ENCODE measurements around the gene TMEM63B. TPM values are rescaled to one million over a fixed set of nuclear protein-coding genes. Genes with fewer than 3 reads are reported as not detected.

TMEM63B gene
- total RNA-seq, 2 donors from 2014 or later: 64.6 to 65.2 TPM

- WGBS, 2 experiments (ENCODE audit: insufficient coverage in 1 of 2, insufficient read length in 1 of 2): 84% methylated on average over 2 of the region's 2 CpGs; no CpG with 5 or more reads in 1 of the 2 experiments
Measured at GRCh38 chr6:44097782-44098317, 29.5 kb upstream of the TMEM63B start.

GRCh38 chr6:44099192-44099591, 28.2 kb upstream of the TMEM63B start:
- Histone ChIP-seq H3K27me3 (ENCODE audit: control insufficient read depth, insufficient read depth, low read length, poor library complexity, severe bottlenecking) (no peaks in the 10 kb centered on the region), H3K9me3 (ENCODE audit: control insufficient read depth, low read length) (no peaks in the 10 kb centered on the region), H3K9ac (ENCODE audit: extremely low read depth, low read length, poor library complexity, severe bottlenecking) (no peak overlapping the region), H3K4me3 (ENCODE audit: low read length) (no peak overlapping the region), H3K4me1 (ENCODE audit: control insufficient read depth, insufficient read depth, low read length) (no peaks in the 10 kb centered on the region), H3K27ac (ENCODE audit: low read depth, low read length) (no peak overlapping the region), H3K36me3 (ENCODE audit: control insufficient read depth, insufficient read depth, low read length) (peaks cover 20% of the 10 kb centered on the region)
- no peak overlapping the region for H3K27ac Mint-ChIP-seq
- H3K27me3 Mint-ChIP-seq (ENCODE audit: insufficient read depth): no peaks in the 10 kb centered on the region
- H3K9me3 Mint-ChIP-seq: no peaks in the 10 kb centered on the region
- no peak for DNase-seq
- no peaks in the 10 kb centered on the region for H3K4me1 Mint-ChIP-seq
- no peak for TF ChIP-seq CTCF (conservative IDR thresholded peaks at IDR 0.05)
- WGBS, 2 experiments (ENCODE audit: insufficient coverage in 1 of 2, insufficient read length in 1 of 2): 77 to 83% methylated on average over 1 of the region's 1 CpG
- peaks cover 28% of the 10 kb centered on the region for H3K36me3 Mint-ChIP-seq (ENCODE audit: low read depth)
- H3K4me3 Mint-ChIP-seq: no peak overlapping the region

More at GRCh38 chr6:44097782-44098317, 29.5 kb upstream of the TMEM63B start:
- no peak for DNase-seq
- Histone ChIP-seq H3K4me1 (ENCODE audit: control insufficient read depth, insufficient read depth, low read length) (no peaks in the 10 kb centered on the region), H3K36me3 (ENCODE audit: control insufficient read depth, insufficient read depth, low read length) (peaks cover 11% of the 10 kb centered on the region), H3K4me3 (ENCODE audit: low read length) (no peak overlapping the region), H3K27me3 (ENCODE audit: control insufficient read depth, insufficient read depth, low read length, poor library complexity, severe bottlenecking) (no peaks in the 10 kb centered on the region), H3K27ac (ENCODE audit: low read depth, low read length) (no peak overlapping the region), H3K9ac (ENCODE audit: extremely low read depth, low read length, poor library complexity, severe bottlenecking) (no peak overlapping the region), H3K9me3 (ENCODE audit: control insufficient read depth, low read length) (no peaks in the 10 kb centered on the region)
- H3K27me3 Mint-ChIP-seq (ENCODE audit: insufficient read depth): no peaks in the 10 kb centered on the region
- no peaks in the 10 kb centered on the region for H3K9me3 Mint-ChIP-seq
- no peaks in the 10 kb centered on the region for H3K4me1 Mint-ChIP-seq
- peaks cover 19% of the 10 kb centered on the region for H3K36me3 Mint-ChIP-seq (ENCODE audit: low read depth)
- H3K4me3 Mint-ChIP-seq: no peak overlapping the region
- TF ChIP-seq CTCF (conservative IDR thresholded peaks at IDR 0.05): no peak
- H3K27ac Mint-ChIP-seq: no peak overlapping the region

GRCh38 chr6:44100088-44100550, 27.2 kb upstream of the TMEM63B start:
- no peak overlapping the region for H3K9ac ChIP-seq (ENCODE audit: extremely low read depth, low read length, poor library complexity, severe bottlenecking)
- 60 to 72% methylated on average over 1 of the region's 1 CpG for WGBS, 2 experiments (ENCODE audit: insufficient coverage in 1 of 2, insufficient read length in 1 of 2)
- peak; percentile 76 for DNase-seq

More at GRCh38 chr6:44100088-44100550, 27.2 kb upstream of the TMEM63B start:
- TF ChIP-seq CTCF (conservative IDR thresholded peaks at IDR 0.05): peak; percentile 83
- Histone ChIP-seq H3K9me3 (ENCODE audit: control insufficient read depth, low read length) (no peaks in the 10 kb centered on the region), H3K36me3 (ENCODE audit: control insufficient read depth, insufficient read depth, low read length) (peaks cover 27% of the 10 kb centered on the region), H3K4me3 (ENCODE audit: low read length) (no peak overlapping the region), H3K4me1 (ENCODE audit: control insufficient read depth, insufficient read depth, low read length) (no peaks in the 10 kb centered on the region), H3K27me3 (ENCODE audit: control insufficient read depth, insufficient read depth, low read length, poor library complexity, severe bottlenecking) (no peaks in the 10 kb centered on the region), H3K27ac (ENCODE audit: low read depth, low read length) (no peak overlapping the region)
- no peaks in the 10 kb centered on the region for H3K4me1 Mint-ChIP-seq
- no peaks in the 10 kb centered on the region for H3K27me3 Mint-ChIP-seq (ENCODE audit: insufficient read depth)
- H3K4me3 Mint-ChIP-seq: no peak overlapping the region
- H3K36me3 Mint-ChIP-seq (ENCODE audit: low read depth): peaks cover 34% of the 10 kb centered on the region
- no peaks in the 10 kb centered on the region for H3K9me3 Mint-ChIP-seq
- H3K27ac Mint-ChIP-seq: no peak overlapping the region

Data from endodermal cell (in vitro differentiated cells).